GM12891 (cell line): Measurements from ENCODE around the gene MBD6.
"Not testable (repeated sequence)": the region's sequence is repeated elsewhere in the genome, so short reads cannot be mapped to it uniquely, and the experiment has no call there.

ENCODE experiments used
- PAX5 ChIP-seq: IDR thresholded peaks from 2 replicates; pipeline ENCODE4 v1.6.1; 2011; ENCODE audit warnings: low read length, moderate library complexity, mild to moderate bottlenecking; ENCODE audit not compliant: insufficient read depth, severe bottlenecking
- POLR2A ChIP-seq: IDR thresholded peaks from 2 replicates; pipeline ENCODE4 v1.6.1; 2011; ENCODE audit warnings: low read depth, low read length, control low read depth
- POLR2AphosphoS5 ChIP-seq: IDR thresholded peaks from 2 replicates; pipeline ENCODE4 v1.6.1; 2011; ENCODE audit warnings: low read depth, low read length, control low read depth
- SPI1 ChIP-seq: IDR thresholded peaks from 2 replicates; pipeline ENCODE4 v1.6.1; 2011; ENCODE audit warnings: low read depth, low read length, control low read depth
- TAF1 ChIP-seq: IDR thresholded peaks from 2 replicates; pipeline ENCODE4 v1.6.1; 2011; ENCODE audit warnings: low read depth, low read length, control low read depth

DNA sequence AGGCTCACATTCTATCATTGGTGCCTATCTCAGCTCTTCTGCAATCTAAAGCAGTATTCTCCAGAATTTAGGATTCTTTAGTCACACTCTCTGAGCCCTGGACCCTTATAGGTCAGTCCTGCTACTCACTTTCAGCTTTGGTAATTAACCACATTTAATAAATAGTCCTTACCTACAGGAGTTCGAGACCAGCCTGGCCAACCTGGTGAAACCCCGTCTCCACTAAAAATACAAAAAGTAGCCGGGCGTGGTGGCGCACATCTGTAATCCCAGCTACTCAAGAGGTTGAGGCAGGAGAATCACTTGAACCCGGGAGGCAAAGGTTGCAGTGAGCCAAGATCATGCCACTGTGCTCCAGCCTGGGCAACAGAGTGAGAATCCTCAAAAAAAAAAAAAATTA lies 8.9 kb upstream of the MBD6 start:
- not testable (repeated sequence) for TF ChIP-seq POLR2AphosphoS5, POLR2A, TAF1, SPI1, PAX5
